ENCODE measurements around the gene YEATS4.

Gene YEATS4

DNA sequence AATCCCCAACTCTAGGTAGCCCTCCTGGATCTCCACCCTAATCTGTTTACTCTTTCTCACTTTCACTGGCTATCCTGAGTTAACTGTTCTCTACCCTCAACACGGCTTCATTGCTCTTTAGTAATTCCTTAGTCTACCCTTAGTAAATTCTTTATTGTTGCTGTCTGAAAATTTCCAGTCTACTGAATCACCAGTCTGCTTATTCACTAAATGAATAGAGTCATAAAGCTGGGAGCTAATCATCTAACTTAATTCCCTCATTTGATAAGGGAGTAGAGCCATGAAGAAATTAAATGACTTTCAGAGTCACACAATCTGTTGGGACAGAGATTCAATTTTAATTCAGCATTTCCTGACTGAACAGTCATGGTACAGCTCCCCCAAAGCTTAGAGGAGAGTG lies 36.5 kb downstream of the YEATS4 start:
- H3K4me1 ChIP-seq (ENCODE audit: control insufficient read depth, insufficient read depth, low read length) = no peaks in the 10 kb centered on the region

DNA sequence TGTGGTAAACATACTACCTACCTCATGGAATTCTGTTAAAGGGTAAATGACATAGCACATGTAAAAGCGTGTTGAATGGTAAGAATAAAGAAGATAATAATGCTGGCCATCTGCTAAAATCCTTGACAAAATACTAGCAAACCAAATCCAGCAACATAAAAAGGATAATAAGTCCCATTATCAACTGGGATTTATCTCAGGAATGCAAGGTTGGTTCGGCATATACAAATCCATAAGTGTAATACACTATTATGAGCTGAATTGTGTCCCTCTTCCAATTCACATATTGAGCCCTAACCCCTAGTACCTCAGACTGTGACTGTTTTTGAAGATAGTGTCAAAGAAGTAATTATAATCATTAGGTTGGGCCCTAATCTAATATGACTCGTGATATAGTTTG lies 37.4 kb downstream of the YEATS4 start:
- H3K36me3 ChIP-seq (ENCODE audit: control insufficient read depth, insufficient read depth, low read length) = peaks cover 7% of the 10 kb centered on the region
- H3K27me3 ChIP-seq (ENCODE audit: control insufficient read depth, insufficient read depth, low read length) = no peaks in the 10 kb centered on the region
- no peaks in the 10 kb centered on the region for H3K9me3 ChIP-seq (ENCODE audit: control insufficient read depth, insufficient read depth, low read length)

More for the DNA sequence above, 36.5 kb downstream of the YEATS4 start:
- Histone ChIP-seq H3K9ac (ENCODE audit: low read depth, low read length) (no peak overlapping the region), H3K27ac (ENCODE audit: low read depth, low read length) (no peak overlapping the region), H3K4me3 (ENCODE audit: low read depth, low read length) (no peak overlapping the region), H3K27me3 (ENCODE audit: control insufficient read depth, insufficient read depth, low read length) (no peaks in the 10 kb centered on the region), H3K36me3 (ENCODE audit: control insufficient read depth, insufficient read depth, low read length) (peaks cover 16% of the 10 kb centered on the region), H3K9me3 (ENCODE audit: control insufficient read depth, insufficient read depth, low read length) (no peaks in the 10 kb centered on the region)

GRCh38 chr12:69397978-69398377 lies 38.4 kb downstream of the YEATS4 start:
- H3K4me1 ChIP-seq (ENCODE audit: control insufficient read depth, insufficient read depth, low read length) = no peaks in the 10 kb centered on the region
- H3K9me3 ChIP-seq (ENCODE audit: control insufficient read depth, insufficient read depth, low read length) = no peaks in the 10 kb centered on the region
- no peak overlapping the region for H3K27ac ChIP-seq (ENCODE audit: low read depth, low read length)
- no peaks in the 10 kb centered on the region for H3K27me3 ChIP-seq (ENCODE audit: control insufficient read depth, insufficient read depth, low read length)
- no peaks in the 10 kb centered on the region for H3K36me3 ChIP-seq (ENCODE audit: control insufficient read depth, insufficient read depth, low read length)
- H3K4me3 ChIP-seq (ENCODE audit: low read depth, low read length) = no peak overlapping the region
- no peak overlapping the region for H3K9ac ChIP-seq (ENCODE audit: low read depth, low read length)

More for the DNA sequence above, 37.4 kb downstream of the YEATS4 start:
- no peak overlapping the region for H3K27ac ChIP-seq (ENCODE audit: low read depth, low read length)
- H3K9ac ChIP-seq (ENCODE audit: low read depth, low read length) = no peak overlapping the region
- H3K4me3 ChIP-seq (ENCODE audit: low read depth, low read length) = no peak overlapping the region
- H3K4me1 ChIP-seq (ENCODE audit: control insufficient read depth, insufficient read depth, low read length) = no peaks in the 10 kb centered on the region

DNA sequence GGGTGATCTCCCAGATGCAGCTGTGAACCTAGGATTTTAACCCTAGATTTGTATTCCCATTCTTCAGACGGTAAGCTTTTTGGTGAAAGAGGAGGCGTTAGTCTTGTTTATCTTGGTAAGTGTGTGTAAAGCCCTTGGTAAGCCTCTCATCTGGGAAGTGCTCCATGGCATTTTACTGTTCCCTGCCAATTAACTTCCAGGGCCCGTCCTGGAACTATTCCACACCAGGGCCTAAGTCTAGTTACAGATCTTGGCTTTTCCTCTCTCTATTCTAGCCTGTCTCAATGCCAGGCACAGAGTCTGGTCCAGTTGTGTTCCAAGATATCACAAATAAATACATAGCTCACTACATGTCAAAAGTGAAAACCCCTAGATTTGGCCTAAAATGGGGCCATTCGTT lies 42.4 kb downstream of the YEATS4 start:
- H3K9ac ChIP-seq (ENCODE audit: low read depth, low read length) = no peak overlapping the region
- H3K27me3 ChIP-seq (ENCODE audit: control insufficient read depth, insufficient read depth, low read length) = no peaks in the 10 kb centered on the region
- H3K27ac ChIP-seq (ENCODE audit: low read depth, low read length) = no peak overlapping the region
- no peaks in the 10 kb centered on the region for H3K4me1 ChIP-seq (ENCODE audit: control insufficient read depth, insufficient read depth, low read length)
- H3K36me3 ChIP-seq (ENCODE audit: control insufficient read depth, insufficient read depth, low read length) = no peaks in the 10 kb centered on the region
- no peaks in the 10 kb centered on the region for H3K9me3 ChIP-seq (ENCODE audit: control insufficient read depth, insufficient read depth, low read length)
- no peak overlapping the region for H3K4me3 ChIP-seq (ENCODE audit: low read depth, low read length)

- Histone ChIP-seq H3K9ac (ENCODE audit: low read depth, low read length) (no peak overlapping the region), H3K27ac (ENCODE audit: low read depth, low read length) (no peak overlapping the region), H3K4me3 (ENCODE audit: low read depth, low read length) (no peak overlapping the region)
These were observed 45.5 kb downstream of the YEATS4 start for GRCh38 chr12:69404851-69405565.

GRCh38 chr12:69405566-69405865 lies 46.0 kb downstream of the YEATS4 start:
- no peak overlapping the region for H3K9ac ChIP-seq (ENCODE audit: low read depth, low read length)
- no peaks in the 10 kb centered on the region for H3K4me1 ChIP-seq (ENCODE audit: control insufficient read depth, insufficient read depth, low read length)
- H3K36me3 ChIP-seq (ENCODE audit: control insufficient read depth, insufficient read depth, low read length) = no peaks in the 10 kb centered on the region
- no peak overlapping the region for H3K27ac ChIP-seq (ENCODE audit: low read depth, low read length)
- no peak overlapping the region for H3K4me3 ChIP-seq (ENCODE audit: low read depth, low read length)
- H3K9me3 ChIP-seq (ENCODE audit: control insufficient read depth, insufficient read depth, low read length) = no peaks in the 10 kb centered on the region
- no peaks in the 10 kb centered on the region for H3K27me3 ChIP-seq (ENCODE audit: control insufficient read depth, insufficient read depth, low read length)

More at GRCh38 chr12:69404851-69405565, 45.5 kb downstream of the YEATS4 start:
- Histone ChIP-seq H3K9me3 (ENCODE audit: control insufficient read depth, insufficient read depth, low read length) (no peaks in the 10 kb centered on the region), H3K36me3 (ENCODE audit: control insufficient read depth, insufficient read depth, low read length) (no peaks in the 10 kb centered on the region), H3K4me1 (ENCODE audit: control insufficient read depth, insufficient read depth, low read length) (no peaks in the 10 kb centered on the region), H3K27me3 (ENCODE audit: control insufficient read depth, insufficient read depth, low read length) (no peaks in the 10 kb centered on the region)

DNA sequence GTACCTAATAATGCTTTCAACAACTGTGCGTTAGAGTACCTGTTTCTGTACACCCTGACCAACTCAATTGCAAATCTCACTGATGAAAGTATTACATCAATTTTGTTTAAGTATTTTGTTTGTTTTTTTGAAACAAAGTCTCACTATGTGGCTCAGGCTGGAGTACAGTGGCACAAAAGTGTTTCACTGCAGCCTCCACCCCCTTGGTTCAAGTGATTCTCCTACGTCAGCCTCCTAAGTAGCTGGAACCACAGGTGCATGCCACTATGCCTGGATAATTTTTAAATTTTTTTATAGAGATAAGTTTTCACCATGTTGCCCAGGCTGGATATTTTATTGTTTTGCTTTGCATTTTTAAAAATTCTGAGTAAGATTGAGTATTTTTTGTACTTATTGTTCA lies 46.7 kb downstream of the YEATS4 start:
- no peaks in the 10 kb centered on the region for H3K9me3 ChIP-seq (ENCODE audit: control insufficient read depth, insufficient read depth, low read length)

DNA sequence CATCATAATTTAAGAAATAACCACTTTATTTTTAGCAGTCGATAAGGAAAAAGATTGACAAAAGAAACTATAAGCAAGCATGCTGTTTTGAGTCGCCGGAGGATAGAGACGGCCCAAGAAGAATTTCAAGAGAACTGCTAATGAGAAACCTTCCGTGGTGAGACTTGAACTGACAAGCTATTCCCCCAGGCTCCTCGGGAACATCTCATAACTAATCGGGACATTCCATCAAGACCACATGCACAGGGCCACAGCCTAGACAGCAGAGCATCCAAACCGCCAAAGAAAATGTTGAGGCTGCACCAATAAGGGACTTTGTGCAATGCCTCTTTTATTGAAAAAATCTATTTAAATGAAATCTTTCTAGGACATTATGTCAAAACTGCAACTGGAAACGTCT lies 51.0 kb downstream of the YEATS4 start:
- Histone ChIP-seq H3K27ac (ENCODE audit: low read depth, low read length) (no peak overlapping the region), H3K4me3 (ENCODE audit: low read depth, low read length) (no peak overlapping the region), H3K9me3 (ENCODE audit: control insufficient read depth, insufficient read depth, low read length) (no peaks in the 10 kb centered on the region), H3K4me1 (ENCODE audit: control insufficient read depth, insufficient read depth, low read length) (no peaks in the 10 kb centered on the region), H3K36me3 (ENCODE audit: control insufficient read depth, insufficient read depth, low read length) (no peaks in the 10 kb centered on the region), H3K27me3 (ENCODE audit: control insufficient read depth, insufficient read depth, low read length) (no peaks in the 10 kb centered on the region), H3K9ac (ENCODE audit: low read depth, low read length) (no peak overlapping the region)

More for the DNA sequence above, 46.7 kb downstream of the YEATS4 start:
- Histone ChIP-seq H3K36me3 (ENCODE audit: control insufficient read depth, insufficient read depth, low read length) (no peaks in the 10 kb centered on the region), H3K27me3 (ENCODE audit: control insufficient read depth, insufficient read depth, low read length) (no peaks in the 10 kb centered on the region), H3K27ac (ENCODE audit: low read depth, low read length) (no peak overlapping the region), H3K4me3 (ENCODE audit: low read depth, low read length) (no peak overlapping the region), H3K4me1 (ENCODE audit: control insufficient read depth, insufficient read depth, low read length) (no peaks in the 10 kb centered on the region), H3K9ac (ENCODE audit: low read depth, low read length) (no peak overlapping the region)

GRCh38 chr12:69412655-69413054 lies 53.1 kb downstream of the YEATS4 start:
- Histone ChIP-seq H3K36me3 (ENCODE audit: control insufficient read depth, insufficient read depth, low read length) (no peaks in the 10 kb centered on the region), H3K4me1 (ENCODE audit: control insufficient read depth, insufficient read depth, low read length) (peaks cover 7% of the 10 kb centered on the region), H3K4me3 (ENCODE audit: low read depth, low read length) (no peak overlapping the region), H3K27me3 (ENCODE audit: control insufficient read depth, insufficient read depth, low read length) (no peaks in the 10 kb centered on the region), H3K27ac (ENCODE audit: low read depth, low read length) (no peak overlapping the region), H3K9ac (ENCODE audit: low read depth, low read length) (no peak overlapping the region), H3K9me3 (ENCODE audit: control insufficient read depth, insufficient read depth, low read length) (no peaks in the 10 kb centered on the region)

- 0 out of 2 replicates have a peak overlapping the region, but pooled peaks have one; percentile 31 for H3K9ac ChIP-seq (ENCODE audit: low read depth, low read length)
- H3K36me3 ChIP-seq (ENCODE audit: control insufficient read depth, insufficient read depth, low read length) = no peaks in the 10 kb centered on the region
- H3K9me3 ChIP-seq (ENCODE audit: control insufficient read depth, insufficient read depth, low read length) = no peaks in the 10 kb centered on the region
- H3K4me3 ChIP-seq (ENCODE audit: low read depth, low read length) = peak overlapping the region; percentile 26; the same call in 1 of the 2 replicates
- peaks cover 7% of the 10 kb centered on the region for H3K4me1 ChIP-seq (ENCODE audit: control insufficient read depth, insufficient read depth, low read length)
- peak overlapping the region; percentile 89 for H3K27ac ChIP-seq (ENCODE audit: low read depth, low read length)
- no peaks in the 10 kb centered on the region for H3K27me3 ChIP-seq (ENCODE audit: control insufficient read depth, insufficient read depth, low read length)
These were observed 56.1 kb downstream of the YEATS4 start for GRCh38 chr12:69415471-69416275.

GRCh38 chr12:69417231-69417630 lies 57.7 kb downstream of the YEATS4 start:
- Histone ChIP-seq H3K9ac (ENCODE audit: low read depth, low read length) (no peak overlapping the region), H3K4me3 (ENCODE audit: low read depth, low read length) (no peak overlapping the region), H3K27me3 (ENCODE audit: control insufficient read depth, insufficient read depth, low read length) (no peaks in the 10 kb centered on the region), H3K36me3 (ENCODE audit: control insufficient read depth, insufficient read depth, low read length) (no peaks in the 10 kb centered on the region), H3K4me1 (ENCODE audit: control insufficient read depth, insufficient read depth, low read length) (peaks cover 7% of the 10 kb centered on the region), H3K9me3 (ENCODE audit: control insufficient read depth, insufficient read depth, low read length) (no peaks in the 10 kb centered on the region), H3K27ac (ENCODE audit: low read depth, low read length) (peak overlapping the region; percentile 42)
